T-helper 2 cell (primary cell): Measurements from ENCODE around the gene TRIM42.

ENCODE experiments used
- DNase-seq, 5 experiments: peaks; one replicate each; pipeline versions ENCODE4 v3.0.0 to v3.0.0-alpha.2; 2012 to 2022

Gene TRIM42

GRCh38 chr3:140710711-140711389 lies 33.0 kb downstream of the TRIM42 start:
- no peak for DNase-seq

GRCh38 chr3:140711390-140712035 lies 33.6 kb downstream of the TRIM42 start:
- no peak for DNase-seq

GRCh38 chr3:140712301-140712700 lies 34.4 kb downstream of the TRIM42 start:
- DNase-seq: no peak

- DNase-seq: no peak
Observed at GRCh38 chr3:140715035-140715434, 37.2 kb downstream of the TRIM42 start.

- no peak for DNase-seq
Observed at GRCh38 chr3:140717921-140718320, 40.1 kb downstream of the TRIM42 start.

GRCh38 chr3:140719841-140720614 lies 42.2 kb downstream of the TRIM42 start:
- no peak for DNase-seq

GRCh38 chr3:140723576-140723975 lies 45.7 kb downstream of the TRIM42 start:
- no peak for DNase-seq

- DNase-seq: no peak
Observed at GRCh38 chr3:140724856-140725812, 47.3 kb downstream of the TRIM42 start.

- no peak for DNase-seq
Observed at GRCh38 chr3:140726066-140726465, 48.2 kb downstream of the TRIM42 start.

- DNase-seq: peak in 1 of 5 experiments; percentile 58
Observed at GRCh38 chr3:140727886-140728285, 50.0 kb downstream of the TRIM42 start.

- DNase-seq: peak in 1 of 5 experiments; percentile 45
Observed at GRCh38 chr3:140731440-140732119, 53.7 kb downstream of the TRIM42 start.

GRCh38 chr3:140733623-140734022 lies 55.8 kb downstream of the TRIM42 start:
- DNase-seq: no peak

- DNase-seq: no peak
Observed at GRCh38 chr3:140736863-140737460, 59.1 kb downstream of the TRIM42 start.

GRCh38 chr3:140742116-140742515 lies 64.3 kb downstream of the TRIM42 start:
- DNase-seq: no peak

- no peak for DNase-seq
Observed at GRCh38 chr3:140748171-140748570, 70.3 kb downstream of the TRIM42 start.

- DNase-seq: no peak
Observed at GRCh38 chr3:140748903-140749302, 71.0 kb downstream of the TRIM42 start.
